ENCODE data around the gene WDR31. TPM values are rescaled to one million over a fixed set of nuclear protein-coding genes. Genes with fewer than 3 reads are reported as not detected.

The WDR31 gene
- total RNA-seq, 1 donor from 2014 or later, result 0.35 TPM

Other genes with a start within 250 kb of the WDR31 start
- 3.7 and 4.8 TPM in 2 replicates for gene SLC31A2, start 189.3 kb downstream of the WDR31 start, total RNA-seq
- gene FKBP15, start 119.0 kb downstream of the WDR31 start, total RNA-seq, result 13.3 and 14.6 TPM in 2 replicates
- 8.1 and 15.4 TPM in 2 replicates for gene SLC31A1, start 118.7 kb downstream of the WDR31 start, total RNA-seq
- gene CDC26, start 64.7 kb downstream of the WDR31 start, total RNA-seq, result 30.5 and 44.6 TPM in 2 replicates
- 29.1 and 43.8 TPM in 2 replicates for gene PRPF4, start 64.6 kb downstream of the WDR31 start, total RNA-seq
- gene RNF183, start 36.9 kb downstream of the WDR31 start, total RNA-seq, result 3.9 TPM in 1 of 2 replicates, not detected in the other
- gene BSPRY, start 9.3 kb upstream of the WDR31 start, total RNA-seq, result 8.8 and 15.2 TPM in 2 replicates
- 13.5 and 22.6 TPM in 2 replicates for gene HDHD3, start 36.7 kb upstream of the WDR31 start, total RNA-seq
- 4.5 and 5.1 TPM in 2 replicates for gene ALAD, start 61.0 kb upstream of the WDR31 start, total RNA-seq
- gene POLE3, start 70.4 kb upstream of the WDR31 start, total RNA-seq, result 46.1 and 111 TPM in 2 replicates
- gene C9orf43, start 70.5 kb upstream of the WDR31 start, total RNA-seq, result 0.22 TPM in 1 of 2 replicates, not detected in the other
- gene RGS3, start 123.5 kb upstream of the WDR31 start, total RNA-seq, result 66.9 and 79.2 TPM in 2 replicates